Measurements from ENCODE around the gene A3GALT2.
A peak's percentile ranks its signal among the peaks of the same experiment; 100 is the strongest.

A3GALT2 gene

GRCh38 chr1:33342041-33342723 is 21.3 kb upstream of the A3GALT2 start:
- peak overlapping the region in 1 of 2 donors; percentile 11 for H3K4me3 ChIP-seq (replicated peaks in 1 of 2; ENCODE audit: low read depth in 2 of 2, low read length in 2 of 2)
- peak; percentile 98 to 99 for DNase-seq (ENCODE audit: low read depth in 2 of 2)
- TF ChIP-seq, protein P1, sequence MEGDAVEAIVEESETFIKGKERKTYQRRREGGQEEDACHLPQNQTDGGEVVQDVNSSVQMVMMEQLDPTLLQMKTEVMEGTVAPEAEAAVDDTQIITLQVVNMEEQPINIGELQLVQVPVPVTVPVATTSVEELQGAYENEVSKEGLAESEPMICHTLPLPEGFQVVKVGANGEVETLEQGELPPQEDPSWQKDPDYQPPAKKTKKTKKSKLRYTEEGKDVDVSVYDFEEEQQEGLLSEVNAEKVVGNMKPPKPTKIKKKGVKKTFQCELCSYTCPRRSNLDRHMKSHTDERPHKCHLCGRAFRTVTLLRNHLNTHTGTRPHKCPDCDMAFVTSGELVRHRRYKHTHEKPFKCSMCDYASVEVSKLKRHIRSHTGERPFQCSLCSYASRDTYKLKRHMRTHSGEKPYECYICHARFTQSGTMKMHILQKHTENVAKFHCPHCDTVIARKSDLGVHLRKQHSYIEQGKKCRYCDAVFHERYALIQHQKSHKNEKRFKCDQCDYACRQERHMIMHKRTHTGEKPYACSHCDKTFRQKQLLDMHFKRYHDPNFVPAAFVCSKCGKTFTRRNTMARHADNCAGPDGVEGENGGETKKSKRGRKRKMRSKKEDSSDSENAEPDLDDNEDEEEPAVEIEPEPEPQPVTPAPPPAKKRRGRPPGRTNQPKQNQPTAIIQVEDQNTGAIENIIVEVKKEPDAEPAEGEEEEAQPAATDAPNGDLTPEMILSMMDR (IDR thresholded peaks at IDR 0.05; ENCODE audit: low read depth, low read length), result no peak

DNA sequence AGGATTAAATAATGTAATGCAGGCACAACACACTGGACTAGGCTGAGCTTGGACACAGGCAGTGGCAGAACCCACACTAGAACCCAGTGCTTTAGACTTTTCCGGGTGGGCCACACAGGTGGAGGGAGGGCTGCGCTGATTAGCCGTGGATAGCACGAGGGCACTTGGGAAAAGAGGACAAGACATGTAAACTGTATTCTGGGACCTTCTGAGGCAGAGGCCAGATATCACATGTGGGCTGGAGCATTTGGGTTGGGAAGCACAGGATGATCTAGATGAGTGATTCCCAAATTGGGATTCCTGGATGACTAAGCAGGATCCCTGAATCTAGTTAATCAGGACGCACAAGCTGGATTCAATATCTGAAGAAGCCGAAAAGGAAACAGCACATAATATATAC is 20.3 kb upstream of the A3GALT2 start:
- no peak for DNase-seq (ENCODE audit: low read depth in 2 of 2)
- TF ChIP-seq, protein P1 (IDR thresholded peaks at IDR 0.05; ENCODE audit: low read depth, low read length), result no peak
- H3K4me3 ChIP-seq (replicated peaks in 1 of 2; ENCODE audit: low read depth in 2 of 2, low read length in 2 of 2), result no peak overlapping the region

DNA sequence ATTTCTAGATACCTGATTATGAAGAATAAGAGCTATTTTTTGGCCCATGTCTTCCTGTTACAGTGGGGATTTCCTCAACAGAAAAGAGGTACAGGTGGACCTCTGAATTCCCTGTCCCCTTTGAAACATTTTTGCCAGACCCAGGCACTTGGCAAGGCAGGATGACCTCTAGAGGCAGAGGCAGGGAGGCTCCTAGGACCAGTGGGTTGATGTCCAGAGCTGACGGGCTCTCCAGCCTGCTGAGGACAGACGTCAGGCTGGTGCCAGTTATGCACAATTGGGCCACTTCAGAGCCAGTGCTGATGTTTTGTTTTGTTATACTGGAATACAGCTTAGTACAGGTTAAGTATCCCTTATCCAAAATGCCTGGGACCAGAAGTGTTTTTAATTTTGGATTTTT is 18.5 kb upstream of the A3GALT2 start:
- peak overlapping the region in 1 of 2 donors; percentile 11 for H3K4me3 ChIP-seq (replicated peaks in 1 of 2; ENCODE audit: low read depth in 2 of 2, low read length in 2 of 2)
- TF ChIP-seq, protein P1 (IDR thresholded peaks at IDR 0.05; ENCODE audit: low read depth, low read length), result peak; percentile 49
- peak in 1 of 2 donors; percentile 64 for DNase-seq (ENCODE audit: low read depth in 2 of 2)

DNA sequence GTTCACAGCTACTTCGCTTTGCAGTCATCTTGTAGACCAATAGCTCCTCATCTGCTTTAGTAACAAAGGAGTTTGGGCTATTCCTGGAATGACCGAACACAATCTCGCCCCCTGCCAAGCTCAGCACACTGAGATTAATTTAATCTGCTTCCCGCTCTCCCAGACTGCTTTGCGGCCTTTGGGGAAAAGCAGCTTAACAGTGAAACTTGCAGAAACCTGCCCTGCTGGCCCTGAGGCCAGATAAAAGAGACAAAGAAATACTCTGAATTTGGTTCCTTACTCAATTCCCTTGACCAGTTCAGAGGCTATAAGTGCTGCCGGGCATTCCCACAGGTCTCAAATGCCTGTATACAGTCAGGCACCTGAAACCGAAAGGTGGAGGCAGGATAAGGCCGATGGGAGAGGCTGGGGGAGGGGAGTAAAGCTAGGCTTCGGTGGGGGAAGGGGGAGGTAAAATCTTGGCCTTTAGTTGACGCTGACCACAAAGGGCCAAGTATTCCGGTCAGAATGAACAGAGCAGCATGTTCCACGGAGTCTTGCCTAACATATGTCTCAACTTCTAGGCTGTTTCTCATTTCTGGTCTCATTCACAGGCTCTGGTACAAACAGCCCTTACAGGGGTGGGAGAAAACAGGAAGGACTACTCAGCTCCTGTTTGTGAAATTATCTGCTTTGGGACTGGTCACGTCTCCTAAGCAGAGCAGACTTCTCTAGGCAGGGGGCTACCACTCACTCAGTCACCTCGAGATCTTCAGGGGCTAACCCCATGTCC is 17.7 kb upstream of the A3GALT2 start:
- peak; percentile 94 to 98 for DNase-seq (ENCODE audit: low read depth in 2 of 2)
- peak overlapping the region in 1 of 2 donors; percentile 26 for H3K4me3 ChIP-seq (replicated peaks in 1 of 2; ENCODE audit: low read depth in 2 of 2, low read length in 2 of 2)
- TF ChIP-seq, protein P1 (IDR thresholded peaks at IDR 0.05; ENCODE audit: low read depth, low read length), result no peak

- DNase-seq (ENCODE audit: low read depth in 2 of 2), result peak; percentile 77 to 81
- peak overlapping the region; percentile 1 to 26 for H3K4me3 ChIP-seq (replicated peaks in 1 of 2; ENCODE audit: low read depth in 2 of 2, low read length in 2 of 2)
- TF ChIP-seq, protein P1 (IDR thresholded peaks at IDR 0.05; ENCODE audit: low read depth, low read length), result no peak
Measured at GRCh38 chr1:33338048-33338439, 17.1 kb upstream of the A3GALT2 start.

DNA sequence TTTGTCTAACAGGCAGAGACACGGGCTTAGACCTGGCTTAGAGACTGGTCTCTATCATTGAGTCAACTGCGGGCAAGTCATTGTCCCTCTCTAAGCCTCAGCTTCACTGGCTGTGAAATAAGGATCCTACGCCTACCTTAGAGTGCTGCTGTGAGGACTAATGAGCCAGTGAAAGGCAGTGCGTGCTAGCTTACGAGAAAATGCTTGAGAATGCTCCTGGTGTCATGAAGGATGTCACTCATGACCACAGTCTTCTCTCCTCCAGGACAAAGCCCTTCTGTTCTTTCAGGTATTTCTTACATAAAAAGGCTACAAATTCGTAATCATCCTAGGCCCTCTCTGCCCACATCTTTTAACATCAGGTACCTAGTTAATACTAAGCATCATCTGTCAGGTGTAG is 16.5 kb upstream of the A3GALT2 start:
- TF ChIP-seq, protein P1 (IDR thresholded peaks at IDR 0.05; ENCODE audit: low read depth, low read length), result no peak
- peak overlapping the region in 1 of 2 donors; percentile 1 for H3K4me3 ChIP-seq (replicated peaks in 1 of 2; ENCODE audit: low read depth in 2 of 2, low read length in 2 of 2)
- DNase-seq (ENCODE audit: low read depth in 2 of 2), result no peak
